ENCODE results near the gene AGTPBP1.
A peak's percentile ranks its signal among the peaks of the same experiment; 100 is the strongest.

Gene AGTPBP1

DNA sequence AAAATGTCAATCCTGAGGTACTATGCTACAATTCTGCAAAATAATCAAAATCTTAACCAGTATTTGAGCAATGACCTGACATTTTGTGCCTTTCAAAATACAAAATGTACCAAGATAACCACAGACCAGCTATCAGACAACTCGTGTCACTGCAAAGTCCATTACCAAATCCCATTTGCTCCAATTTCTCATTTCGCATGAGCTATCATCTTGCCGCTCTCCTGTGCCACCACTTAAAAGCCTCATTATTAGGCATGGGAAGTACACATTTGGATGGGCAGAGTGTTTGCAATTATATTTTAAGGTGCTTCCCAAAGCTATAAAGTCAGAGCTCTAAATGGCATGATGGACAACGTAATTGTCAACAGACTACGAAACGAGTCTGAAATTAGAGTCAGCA lies 205.2 kb downstream of the AGTPBP1 start:
- Histone ChIP-seq H3K4me3 (peak overlapping the region; percentile 9), H3K27ac (peak overlapping the region; percentile 31 to 79)
- TF ChIP-seq, protein P1, sequence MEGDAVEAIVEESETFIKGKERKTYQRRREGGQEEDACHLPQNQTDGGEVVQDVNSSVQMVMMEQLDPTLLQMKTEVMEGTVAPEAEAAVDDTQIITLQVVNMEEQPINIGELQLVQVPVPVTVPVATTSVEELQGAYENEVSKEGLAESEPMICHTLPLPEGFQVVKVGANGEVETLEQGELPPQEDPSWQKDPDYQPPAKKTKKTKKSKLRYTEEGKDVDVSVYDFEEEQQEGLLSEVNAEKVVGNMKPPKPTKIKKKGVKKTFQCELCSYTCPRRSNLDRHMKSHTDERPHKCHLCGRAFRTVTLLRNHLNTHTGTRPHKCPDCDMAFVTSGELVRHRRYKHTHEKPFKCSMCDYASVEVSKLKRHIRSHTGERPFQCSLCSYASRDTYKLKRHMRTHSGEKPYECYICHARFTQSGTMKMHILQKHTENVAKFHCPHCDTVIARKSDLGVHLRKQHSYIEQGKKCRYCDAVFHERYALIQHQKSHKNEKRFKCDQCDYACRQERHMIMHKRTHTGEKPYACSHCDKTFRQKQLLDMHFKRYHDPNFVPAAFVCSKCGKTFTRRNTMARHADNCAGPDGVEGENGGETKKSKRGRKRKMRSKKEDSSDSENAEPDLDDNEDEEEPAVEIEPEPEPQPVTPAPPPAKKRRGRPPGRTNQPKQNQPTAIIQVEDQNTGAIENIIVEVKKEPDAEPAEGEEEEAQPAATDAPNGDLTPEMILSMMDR (IDR thresholded peaks at IDR 0.05): no peak
- no peak for DNase-seq (ENCODE audit: low spot score)

DNA sequence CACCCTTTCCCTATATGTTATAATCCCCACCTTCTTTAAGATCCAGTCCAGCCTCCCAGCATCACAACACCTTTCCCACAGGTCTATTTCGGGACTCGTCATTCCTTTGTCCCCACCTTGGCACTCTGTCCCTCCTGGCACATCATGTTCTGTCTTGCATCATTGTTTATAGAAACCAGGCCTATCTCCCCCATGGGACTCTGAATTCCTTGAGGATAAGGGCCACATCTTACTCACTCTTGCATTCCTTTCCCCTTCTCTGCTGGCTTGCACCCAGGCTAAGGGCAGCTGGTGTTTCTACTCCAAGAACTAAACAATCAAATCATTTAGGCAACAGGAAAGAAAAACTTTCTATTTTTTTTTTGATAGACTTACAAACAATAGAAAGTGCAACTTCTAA lies 205.7 kb downstream of the AGTPBP1 start:
- Histone ChIP-seq H3K27ac (peak overlapping the region; percentile 31 to 79), H3K4me3 (no peak overlapping the region)
- DNase-seq (ENCODE audit: low spot score): peak; percentile 84
- TF ChIP-seq, protein P1 (IDR thresholded peaks at IDR 0.05): no peak

DNA sequence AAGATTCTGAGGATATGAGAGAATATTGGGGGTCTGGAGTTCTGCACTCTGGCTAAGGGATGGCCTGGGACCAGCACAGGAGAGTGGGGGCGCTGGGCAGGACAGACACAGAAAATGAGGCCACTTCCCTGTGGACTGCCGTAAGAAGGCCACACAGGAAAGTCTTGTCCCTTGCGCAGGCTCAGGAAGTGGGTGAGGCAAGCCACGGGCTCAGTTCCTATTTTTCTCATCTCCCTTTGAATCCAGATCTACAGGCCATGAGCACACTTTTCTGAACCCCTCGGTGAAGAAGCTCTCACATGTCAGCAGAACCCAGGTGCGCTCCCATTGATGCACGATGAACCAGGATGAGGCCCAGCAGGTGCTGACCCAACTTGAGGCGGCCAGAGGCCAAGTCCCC lies 207.4 kb downstream of the AGTPBP1 start:
- Histone ChIP-seq H3K4me3 (no peak overlapping the region), H3K27ac (peak overlapping the region in 1 of 2 donors; percentile 51)
- TF ChIP-seq, protein P1 (IDR thresholded peaks at IDR 0.05): no peak
- no peak for DNase-seq (ENCODE audit: low spot score)

DNA sequence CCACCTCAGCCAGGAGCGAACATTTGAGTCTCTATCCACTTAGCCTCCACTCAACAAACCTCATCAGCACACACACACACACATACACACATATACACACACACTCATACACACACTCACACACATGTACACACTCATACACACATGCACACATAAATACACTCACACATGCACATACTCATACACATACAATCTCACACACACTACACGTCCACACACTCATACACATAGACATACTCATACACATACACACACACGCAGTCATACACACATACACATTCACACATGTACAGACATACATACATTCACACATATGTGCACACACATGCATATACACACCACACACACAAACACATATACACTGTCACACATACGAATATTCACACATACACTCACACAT lies 208.2 kb downstream of the AGTPBP1 start:
- TF ChIP-seq, protein P1 (IDR thresholded peaks at IDR 0.05): no peak
- Histone ChIP-seq H3K4me3 (no peak overlapping the region), H3K27ac (no peak overlapping the region)
- DNase-seq (ENCODE audit: low spot score): no peak

DNA sequence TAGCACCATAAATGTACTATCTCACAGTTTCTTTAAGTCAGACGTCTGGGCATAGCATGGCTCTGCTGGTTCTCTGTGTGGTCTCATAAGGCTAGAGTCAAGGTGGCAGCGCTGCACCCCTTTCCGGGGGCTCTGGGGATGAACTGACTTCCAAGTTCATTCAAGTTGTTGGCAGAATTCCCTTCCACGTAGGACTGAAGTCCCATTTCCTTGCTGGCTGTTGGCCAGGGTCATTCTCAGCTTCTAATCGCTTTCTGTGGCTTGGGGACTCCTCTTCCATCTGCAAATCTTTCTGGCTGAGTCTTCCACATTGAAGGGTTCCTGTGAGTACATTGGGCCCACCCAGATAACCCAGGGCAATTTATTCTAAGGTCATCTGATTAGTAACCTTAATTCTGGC lies 211.0 kb downstream of the AGTPBP1 start:
- DNase-seq (ENCODE audit: low spot score): no peak
- Histone ChIP-seq H3K4me3 (no peak overlapping the region), H3K27ac (no peak overlapping the region)
- TF ChIP-seq, protein P1 (IDR thresholded peaks at IDR 0.05): no peak

DNA sequence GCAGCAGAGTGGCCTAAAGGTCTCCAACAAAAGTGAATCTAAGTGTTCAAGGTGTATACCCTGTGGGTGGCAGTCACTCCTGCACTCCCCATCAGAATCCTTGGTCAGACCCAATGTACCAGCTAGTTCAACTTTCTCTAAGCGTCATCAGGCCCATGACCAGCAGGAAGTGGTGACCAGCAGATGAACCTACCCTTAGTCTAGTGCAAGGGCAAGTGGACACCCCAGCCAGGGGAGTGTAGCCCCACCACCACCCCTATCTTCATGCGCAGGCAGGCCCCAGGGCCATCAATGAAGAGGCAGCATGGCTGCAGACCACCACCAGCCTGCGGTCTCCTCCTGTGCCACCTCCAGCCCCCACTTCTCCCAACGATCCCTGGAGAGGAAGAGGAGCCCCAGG lies 213.1 kb downstream of the AGTPBP1 start:
- H3K4me3 ChIP-seq: no peak overlapping the region
- TF ChIP-seq, protein P1 (IDR thresholded peaks at IDR 0.05): no peak
- no peak for DNase-seq (ENCODE audit: low spot score)
- peak overlapping the region in 1 of 2 donors; percentile 71 for H3K27ac ChIP-seq

DNA sequence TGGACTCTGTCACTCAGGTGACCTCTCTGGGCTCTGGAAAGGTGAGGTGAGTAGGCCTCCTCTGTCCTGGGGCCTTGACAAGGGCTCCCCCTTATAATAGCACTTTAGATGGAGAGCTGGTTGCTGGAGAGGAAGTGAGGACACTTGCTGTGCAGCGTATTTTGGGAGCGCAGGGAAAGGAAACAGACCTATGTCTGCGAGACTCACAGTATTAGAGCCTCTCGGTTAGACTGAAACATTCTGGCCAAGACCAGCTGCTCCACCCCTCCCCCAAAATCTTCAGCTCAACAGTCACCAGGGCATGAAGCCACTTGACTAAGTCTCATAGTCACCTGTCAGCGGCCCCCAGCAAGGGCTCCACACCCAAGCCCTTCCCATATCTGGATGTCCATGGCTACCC lies 213.6 kb downstream of the AGTPBP1 start:
- DNase-seq (ENCODE audit: low spot score): no peak
- TF ChIP-seq, protein P1 (IDR thresholded peaks at IDR 0.05): no peak
- no peak overlapping the region for H3K4me3 ChIP-seq
- H3K27ac ChIP-seq: peak overlapping the region in 1 of 2 donors; percentile 71

Measured in coronary artery (tissue), 2 donors.